Measurements from ENCODE around the gene AMOTL2.

DNA sequence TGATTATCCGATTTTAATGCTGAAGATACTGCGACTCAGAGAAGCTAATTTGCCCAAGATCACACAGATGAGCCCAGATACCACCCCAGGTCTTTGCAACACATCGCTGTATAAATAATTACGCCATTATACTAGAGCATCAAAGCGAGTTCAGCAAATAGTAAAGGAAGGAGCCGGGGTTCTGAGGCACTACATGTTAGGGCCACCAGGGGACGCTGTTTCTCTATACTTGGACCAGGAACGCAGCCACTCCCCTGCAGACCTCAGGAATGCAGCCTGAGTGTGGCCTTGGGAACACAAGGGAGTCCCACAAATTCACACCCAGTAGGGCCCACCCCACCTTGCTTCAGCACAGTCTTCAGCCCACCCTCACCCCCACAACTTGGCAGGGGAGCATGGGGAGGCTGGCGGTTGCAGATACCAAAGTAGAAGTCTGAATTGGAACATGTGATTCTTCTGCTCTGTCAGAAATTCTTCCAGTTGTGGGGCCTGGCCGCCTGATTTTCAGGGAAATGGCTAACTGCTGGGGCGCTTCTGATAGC is 65.8 kb downstream of the AMOTL2 start:
- TF ChIP-seq CTCF (IDR thresholded peaks at IDR 0.05) (peak; percentile 89), EZH2 (IDR thresholded peaks at IDR 0.05; ENCODE audit: borderline replicate concordance, insufficient read depth, low read depth, low read length, poor library complexity, severe bottlenecking) (no peak)
